HG02938 (cell line): ENCODE data around the gene DSCAML1.

ENCODE experiments used
- ATAC-seq: cut with Tn5 transposase; IDR thresholded peaks from one replicate; pipeline ENCODE4 v1.9.1; 2021; ENCODE audit warnings: mild to moderate bottlenecking, moderate library complexity; ENCODE audit not compliant: unreplicated experiment

DSCAML1 gene

DNA sequence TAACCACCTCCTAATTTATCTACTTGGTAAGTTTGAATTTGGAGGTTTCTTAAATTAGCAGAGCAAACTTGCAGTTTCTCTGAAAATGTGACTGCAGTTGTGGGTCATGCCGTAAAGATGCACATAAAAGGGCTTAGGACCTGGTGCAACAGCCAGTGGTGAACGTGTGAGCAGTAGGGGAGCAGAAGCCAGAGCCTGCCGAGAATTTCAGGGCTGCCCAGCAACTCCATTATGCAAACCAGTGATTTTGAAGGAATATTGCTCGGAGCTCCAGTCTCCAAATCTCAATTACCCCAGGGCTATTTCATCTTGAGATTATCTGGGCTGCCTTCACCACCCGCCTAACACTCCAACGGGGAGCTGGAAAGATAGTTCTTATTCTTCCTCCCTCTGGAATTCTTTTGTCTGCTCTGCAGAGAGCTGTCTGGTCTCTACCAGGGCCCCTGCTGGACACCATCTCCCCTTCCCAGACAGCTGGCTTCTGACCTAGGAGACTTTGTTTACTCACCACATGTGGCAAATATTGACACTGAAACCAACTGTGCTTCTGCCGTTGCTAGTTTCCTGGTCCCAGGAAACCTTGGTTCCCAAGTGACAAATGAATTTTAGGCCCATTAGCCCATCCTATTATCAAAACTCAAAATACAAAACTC lies 93.9 kb downstream of the DSCAML1 start:
- no peak for ATAC-seq

DNA sequence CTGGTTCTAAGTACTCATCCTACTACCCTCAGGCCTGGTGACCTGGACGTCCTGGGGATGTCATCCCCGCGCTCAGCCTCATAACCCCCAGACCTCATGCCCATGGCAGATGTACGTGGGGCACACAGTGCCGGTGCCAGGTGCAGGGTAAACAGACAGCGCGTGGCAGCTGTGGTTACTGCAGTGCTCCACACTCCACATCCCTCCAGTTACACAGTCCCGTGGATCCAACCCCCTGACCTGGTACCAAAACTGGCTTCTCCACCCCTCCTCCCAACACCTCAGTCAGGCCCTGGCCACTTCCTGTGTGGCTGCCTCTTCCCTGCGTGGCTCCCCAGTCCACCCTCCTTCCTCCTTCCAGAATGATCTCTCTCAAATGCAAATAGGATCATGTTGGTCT lies 95.2 kb downstream of the DSCAML1 start:
- no peak for ATAC-seq

DNA sequence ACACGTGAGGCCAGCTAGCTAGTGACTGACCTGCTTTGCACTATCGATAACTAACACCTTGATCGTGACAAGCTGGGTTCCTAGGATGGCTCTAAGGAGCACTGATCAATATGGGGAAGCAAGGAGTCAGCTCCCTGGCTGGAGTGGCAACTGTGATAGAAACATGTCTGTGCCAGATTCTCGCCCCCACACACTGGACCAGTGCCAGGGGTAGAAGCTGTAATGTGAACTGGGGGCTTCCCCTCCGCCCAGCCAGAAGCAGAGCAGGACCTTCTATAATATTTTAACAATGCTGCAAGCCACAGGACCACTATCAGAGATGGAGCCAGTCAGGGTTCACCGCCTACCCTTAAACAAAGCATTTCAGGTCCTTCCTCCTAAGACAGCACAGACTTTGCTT lies 96.5 kb downstream of the DSCAML1 start:
- no peak for ATAC-seq

DNA sequence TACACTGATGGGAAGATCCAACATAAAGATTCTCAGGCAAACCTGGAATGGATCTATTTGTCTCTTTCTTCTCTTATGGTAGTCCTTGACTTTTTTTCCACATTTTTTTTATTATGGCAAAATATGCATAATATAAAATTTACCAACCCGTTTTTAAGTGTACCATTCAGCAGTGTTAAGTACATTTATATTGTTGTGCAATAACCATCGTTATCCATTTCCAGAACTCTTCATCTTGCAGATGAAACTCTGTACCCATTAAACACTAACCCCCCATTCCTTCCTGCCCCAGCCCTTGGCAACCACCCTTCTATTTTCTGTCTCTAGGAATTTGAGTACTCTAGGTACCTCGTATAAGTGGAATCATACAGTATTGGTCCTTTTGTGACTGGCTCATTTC lies 99.7 kb downstream of the DSCAML1 start:
- ATAC-seq, result no peak

DNA sequence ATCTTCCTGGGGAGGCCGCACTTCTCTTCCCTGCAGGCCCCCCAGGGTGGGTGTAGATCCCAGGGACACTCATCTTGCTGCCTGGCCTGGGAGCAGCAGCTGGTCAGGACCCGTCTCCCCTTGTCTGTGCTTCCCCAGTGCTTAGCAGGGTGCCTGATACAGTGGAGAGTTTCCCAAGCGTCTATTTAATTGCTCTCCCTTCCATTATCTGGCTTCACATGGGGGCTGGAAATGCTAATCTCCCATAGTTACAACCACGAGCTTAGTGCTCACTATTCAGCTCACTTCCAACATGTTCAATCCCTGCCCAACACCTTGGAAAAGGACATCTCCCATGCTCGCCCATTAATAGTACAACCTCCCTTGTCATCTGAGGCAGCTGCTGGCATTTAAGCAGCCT lies 100.5 kb downstream of the DSCAML1 start:
- no peak for ATAC-seq

DNA sequence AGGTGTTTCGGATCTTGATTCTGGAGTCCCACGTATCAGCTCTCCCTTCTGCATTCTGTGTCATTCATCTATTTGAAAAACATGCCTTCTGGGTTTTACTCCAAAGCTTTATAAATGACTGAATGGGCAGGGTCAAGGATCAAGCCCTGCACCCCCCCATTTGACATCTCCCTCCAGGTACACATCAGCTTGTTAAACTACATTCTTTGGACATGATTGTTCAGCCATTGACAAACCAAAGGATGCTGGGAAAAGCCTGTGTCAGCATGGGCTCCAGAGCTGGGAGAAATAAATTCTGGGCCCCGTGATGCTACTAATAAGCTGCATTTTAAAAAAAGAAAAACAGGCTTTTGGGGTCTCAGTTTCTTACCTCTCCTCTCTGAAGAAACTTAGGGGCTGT lies 103.7 kb downstream of the DSCAML1 start:
- no peak for ATAC-seq

DNA sequence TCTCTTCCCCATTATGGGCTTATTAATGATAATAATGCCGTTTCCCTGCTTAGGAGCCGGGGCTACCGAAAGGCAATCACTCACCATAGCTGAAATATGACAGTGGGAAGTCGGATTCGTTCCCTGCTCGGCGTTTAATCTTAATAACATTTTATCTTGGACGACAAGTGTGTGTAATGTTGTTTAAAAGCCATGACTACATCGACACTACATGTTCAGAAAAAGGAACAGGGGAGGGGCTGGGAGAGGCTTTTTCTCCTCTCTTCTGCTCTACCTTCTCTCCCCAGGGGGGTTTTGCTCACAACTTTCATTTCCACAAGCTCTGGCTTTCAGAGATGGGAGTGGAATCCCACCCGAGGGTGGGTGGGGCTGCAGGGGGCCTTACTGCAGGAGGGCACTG lies 105.5 kb downstream of the DSCAML1 start:
- ATAC-seq, result no peak

DNA sequence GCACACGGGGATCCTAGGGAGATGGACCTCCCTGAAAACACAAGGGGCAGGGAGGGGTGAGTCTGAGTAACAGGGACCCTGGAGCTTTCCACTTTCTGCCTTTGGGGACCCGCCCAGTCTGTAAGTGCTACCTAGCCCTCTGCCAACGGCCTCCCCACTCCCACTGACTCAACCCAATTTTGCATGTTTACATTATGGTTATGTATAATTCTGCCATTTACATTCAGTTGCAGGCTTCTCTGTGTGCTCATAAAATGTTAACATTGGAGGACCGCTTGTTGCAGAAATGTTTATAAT lies 105.8 kb downstream of the DSCAML1 start:
- ATAC-seq, result no peak

DNA sequence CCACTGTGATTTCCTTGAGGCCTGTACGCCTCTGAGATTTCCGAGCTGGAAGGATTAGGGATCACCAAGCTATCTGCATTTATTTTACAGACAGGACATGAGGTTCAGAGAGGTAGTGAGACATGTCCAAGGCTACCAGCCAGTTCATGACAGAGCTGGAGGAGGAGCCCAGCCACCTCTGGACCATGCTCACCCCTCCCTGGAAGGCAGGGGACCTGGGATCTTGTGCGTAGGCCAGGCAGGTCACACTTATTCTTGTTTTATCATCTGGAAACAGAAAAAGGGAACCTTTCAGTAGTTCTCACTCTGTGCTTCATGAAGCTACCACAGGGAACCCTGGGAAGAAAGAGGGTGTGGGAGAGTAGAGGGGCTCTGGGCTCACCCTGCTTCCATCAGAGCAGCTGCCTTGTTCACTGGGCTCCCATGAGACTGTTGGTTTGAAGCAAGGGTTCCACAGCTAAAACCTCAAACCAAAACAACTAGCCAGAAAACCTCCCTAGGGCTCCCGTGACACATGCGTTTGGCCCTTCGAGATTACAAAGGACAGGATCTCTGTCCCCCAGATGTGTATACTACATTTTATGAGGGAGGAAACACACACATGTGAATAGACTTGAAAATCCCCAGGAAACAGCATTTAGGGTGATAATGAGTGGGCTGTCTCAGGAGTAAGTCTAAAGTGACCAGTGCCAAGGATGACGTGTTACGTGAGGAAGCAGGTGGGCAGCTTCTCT lies 106.4 kb downstream of the DSCAML1 start:
- ATAC-seq, result no peak

DNA sequence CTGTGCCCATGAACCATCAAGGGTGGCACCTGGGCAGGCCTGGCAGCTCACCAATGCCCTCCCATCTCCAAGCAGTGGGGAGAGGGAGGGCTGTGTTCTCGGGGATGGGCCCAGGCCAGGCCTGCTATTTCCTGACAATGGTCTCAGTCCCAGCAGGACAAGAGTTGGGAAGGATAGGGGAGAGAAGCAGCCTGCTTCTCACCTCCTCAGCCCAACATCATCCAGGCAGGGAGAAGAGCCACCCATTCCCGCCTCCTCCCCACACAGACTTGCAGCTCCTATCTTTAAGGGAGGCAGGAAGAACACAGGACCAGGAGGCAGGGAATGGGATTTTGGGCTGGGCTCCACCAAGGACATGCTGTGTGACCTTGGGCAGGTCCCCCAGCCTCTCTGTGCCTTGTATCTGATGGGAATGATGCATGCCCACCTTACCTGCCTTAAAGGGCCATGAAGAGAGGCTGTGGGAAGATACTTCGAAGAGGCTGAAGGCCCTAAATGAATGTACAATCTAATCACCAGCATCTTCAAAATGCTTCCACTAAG lies 108.7 kb downstream of the DSCAML1 start:
- no peak for ATAC-seq

DNA sequence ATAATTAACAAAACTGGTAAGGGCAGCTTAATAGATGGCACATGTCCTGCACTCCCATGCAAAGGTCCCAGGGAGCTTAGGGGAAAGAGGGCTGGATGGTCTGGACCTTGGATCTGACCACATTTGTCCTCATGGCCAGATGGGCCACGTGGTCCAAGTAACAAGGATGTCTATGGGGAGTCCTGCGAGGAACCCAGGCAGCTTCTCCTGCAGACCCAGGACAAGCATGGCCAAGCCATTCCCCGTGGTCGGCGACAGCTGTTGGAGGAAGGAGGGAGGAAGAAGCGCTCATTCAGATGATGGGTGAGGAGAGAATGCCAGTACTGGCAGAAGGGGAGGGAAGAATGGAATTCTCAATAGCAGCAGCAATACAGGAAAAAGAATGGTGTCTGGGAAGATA lies 109.2 kb downstream of the DSCAML1 start:
- no peak for ATAC-seq

DNA sequence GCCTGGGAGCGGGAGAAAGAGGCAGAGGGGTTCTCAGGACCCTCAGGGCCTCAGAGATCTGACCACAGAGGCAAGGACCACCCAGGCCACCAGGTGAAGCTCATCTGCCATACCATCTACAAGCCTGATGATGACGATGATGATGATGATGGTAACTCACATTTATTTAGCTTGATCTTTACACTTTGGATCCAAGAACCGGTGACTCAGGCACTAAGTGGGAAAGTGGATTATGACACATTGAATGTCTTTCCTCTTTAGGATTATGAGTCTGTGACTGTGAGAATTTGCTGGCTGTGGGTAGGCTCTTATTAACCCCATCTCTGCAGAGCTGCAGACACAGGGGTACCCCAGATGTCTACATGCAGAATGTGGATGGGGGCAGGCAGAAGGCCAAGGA lies 110.3 kb downstream of the DSCAML1 start:
- no peak for ATAC-seq

DNA sequence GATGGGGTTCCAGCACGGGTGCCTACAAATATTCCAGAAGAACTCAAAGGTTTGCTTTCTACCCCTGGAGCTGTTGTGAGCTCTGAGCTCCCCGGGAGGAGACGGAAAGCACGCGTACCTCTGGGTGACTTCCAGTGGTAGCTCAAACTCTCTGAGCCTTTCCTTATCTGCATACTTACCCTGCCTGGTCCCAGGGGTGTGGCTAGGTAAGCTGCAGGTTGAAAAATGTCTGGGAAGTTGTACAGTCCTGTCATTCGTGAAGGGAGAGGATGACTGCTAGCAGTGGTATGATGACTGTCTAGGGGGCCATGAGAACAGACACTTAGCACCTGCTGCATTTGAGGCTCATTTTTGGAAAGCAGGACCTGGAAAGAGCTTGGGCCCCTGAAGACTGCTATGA lies 111.5 kb downstream of the DSCAML1 start:
- no peak for ATAC-seq

DNA sequence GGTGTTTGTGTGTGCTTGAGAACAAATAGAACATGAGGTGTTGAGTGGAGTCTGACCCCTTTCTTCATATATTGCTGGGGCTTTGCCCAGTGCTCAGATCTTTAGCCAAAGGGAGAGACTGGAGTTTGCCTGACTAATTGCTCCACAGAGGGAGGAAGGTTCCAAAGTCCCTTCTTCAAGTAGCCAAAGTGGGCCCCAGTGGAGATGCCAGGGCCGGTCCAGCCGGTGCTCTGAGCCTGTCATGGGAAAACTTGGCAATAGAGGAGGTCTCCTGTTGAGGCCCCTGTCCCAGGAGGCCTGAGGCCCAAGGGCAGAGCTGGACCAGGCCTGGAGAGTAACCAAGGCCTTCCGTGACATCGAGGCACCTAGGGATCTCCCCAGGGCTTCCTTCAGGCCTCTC lies 112.3 kb downstream of the DSCAML1 start:
- no peak for ATAC-seq

DNA sequence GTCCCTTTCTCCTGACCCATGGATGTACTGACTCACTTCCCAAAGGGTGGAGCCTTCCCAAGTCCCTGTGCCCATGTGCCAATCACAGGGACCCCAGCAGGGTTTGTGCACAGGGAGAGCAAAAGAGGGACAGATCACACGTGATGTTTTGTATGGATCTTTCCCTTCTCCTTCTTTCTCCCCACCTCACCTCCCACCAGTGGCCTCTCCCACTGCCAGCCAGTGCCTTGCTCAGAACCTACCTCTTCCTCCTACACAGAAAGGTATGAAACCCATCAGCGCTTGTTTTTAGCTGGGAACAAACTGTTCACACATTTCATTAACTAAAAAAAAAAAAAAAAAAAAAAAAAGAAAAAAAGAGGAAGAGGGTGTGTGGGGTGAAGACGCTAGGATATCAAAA lies 112.9 kb downstream of the DSCAML1 start:
- no peak for ATAC-seq

DNA sequence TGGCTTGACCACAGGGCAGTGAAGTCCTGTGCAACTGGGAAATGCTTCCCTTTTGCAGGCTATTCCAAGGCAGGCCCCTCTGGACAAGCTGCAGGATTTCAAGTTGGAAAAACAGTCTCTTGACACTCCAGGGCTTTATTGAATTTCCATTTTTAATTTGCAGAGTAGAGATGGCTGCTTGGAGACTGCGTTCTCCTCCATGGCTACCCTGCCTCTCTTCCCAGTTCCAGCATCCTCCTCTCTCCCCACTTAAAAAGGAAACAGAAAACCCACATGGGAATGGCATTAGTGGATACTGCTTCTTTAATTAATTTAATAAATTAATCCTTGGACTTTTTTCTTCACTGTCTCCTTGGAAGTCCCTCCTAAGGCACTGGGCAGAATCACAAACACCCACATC lies 115.6 kb downstream of the DSCAML1 start:
- no peak for ATAC-seq

DNA sequence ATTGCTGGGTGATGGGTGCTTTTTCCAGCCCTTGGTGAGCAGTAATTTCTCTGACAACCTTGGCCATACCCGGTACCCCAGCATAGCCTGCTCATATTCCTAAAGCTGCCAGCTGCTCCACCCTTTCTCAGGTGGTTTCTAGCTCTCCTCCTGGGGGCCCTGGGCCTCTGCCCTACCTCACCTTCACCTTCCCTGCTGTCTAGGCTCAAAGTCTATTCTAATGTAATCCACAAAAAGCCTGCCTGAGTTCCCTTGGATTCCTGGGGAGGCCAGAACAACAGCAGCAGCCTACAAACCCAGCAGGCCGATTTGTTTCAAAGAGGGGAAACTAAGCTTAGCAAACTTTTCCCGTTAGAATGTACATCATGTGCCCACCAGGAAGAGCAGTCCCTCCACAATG lies 117.6 kb downstream of the DSCAML1 start:
- ATAC-seq, result no peak

DNA sequence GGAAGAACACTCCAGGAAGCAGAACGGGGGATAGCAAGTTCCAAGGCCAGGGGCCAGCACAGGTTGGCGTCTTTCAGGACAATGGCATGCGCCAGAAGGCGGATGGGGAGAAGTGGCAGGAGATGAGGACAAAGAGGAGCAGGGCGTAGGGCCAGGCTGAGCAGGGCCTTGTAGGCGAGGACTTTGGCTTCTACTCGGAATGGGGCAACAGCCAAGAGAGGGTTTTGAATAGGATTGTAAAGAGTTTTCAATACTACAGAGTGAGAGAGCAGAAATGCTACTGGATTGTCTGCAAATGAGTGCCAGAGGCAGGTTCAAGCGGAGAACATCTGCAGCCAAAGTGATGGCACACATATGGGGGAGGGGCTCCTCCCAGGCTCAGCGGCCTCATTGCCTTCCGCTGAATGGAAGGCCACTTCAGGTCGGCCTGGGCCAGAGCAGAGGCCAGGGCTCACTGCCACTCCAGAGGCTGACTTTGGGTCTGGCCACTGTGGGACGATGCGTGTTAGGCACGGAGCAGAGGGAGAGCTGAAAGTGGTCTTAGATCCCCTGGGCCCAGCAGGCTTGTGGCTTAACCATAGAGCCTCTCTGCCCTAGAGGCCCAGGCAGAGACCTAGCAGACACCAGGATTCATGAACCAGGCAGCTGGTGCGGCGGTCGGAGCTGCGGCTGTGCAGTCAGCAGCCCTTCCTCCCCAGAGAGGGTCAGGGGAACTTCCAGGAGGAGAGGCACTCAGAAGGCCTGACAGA lies 118.2 kb downstream of the DSCAML1 start:
- ATAC-seq, result no peak

DNA sequence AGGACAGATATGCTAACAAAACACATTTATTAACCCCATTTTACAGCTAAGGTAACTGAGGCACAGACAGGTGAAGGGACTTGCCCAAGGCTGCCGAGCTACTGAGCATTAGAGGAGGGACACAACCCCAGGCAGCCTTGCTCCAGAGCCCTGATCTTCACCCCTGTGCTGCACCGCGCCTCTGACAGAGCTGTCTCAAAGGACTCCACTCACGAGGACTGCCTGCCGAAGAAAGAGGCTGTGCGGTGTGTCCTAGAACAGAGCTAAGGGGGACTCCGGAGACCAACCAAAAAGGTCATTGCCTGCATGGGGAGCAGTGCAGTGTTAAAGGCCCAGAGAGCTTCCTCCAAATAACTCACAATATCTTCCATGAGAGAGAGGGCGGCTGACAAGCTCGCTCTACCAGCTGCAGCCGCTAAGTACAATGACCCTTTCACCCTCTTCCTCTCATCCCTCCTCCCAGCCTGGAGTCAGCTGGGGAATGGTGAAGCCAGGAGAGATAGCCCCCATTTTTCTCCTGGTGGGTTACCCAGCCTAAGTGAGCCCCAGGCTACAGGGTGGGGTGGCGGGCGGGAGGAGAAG lies 119.2 kb downstream of the DSCAML1 start:
- ATAC-seq, result no peak

DNA sequence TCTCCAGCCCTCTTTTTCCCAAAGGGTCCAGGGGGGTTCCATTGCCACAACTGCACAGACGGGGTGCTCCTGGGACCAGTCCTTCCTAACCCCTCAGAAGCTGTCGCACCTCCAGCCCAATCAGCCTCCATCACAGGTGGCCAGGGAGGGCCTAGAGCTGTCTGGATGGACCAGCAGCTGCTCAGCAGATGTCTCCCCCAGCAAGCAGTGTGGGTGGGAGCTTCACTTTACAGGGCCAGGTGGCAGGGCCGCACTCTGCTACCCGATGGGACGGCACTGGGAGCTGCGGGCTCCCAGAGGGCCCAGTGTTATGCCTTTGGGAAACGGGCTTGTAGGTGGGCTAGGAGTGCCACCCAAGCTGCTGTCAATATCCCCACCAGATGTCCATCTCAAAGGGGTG lies 120.5 kb downstream of the DSCAML1 start:
- no peak for ATAC-seq

DNA sequence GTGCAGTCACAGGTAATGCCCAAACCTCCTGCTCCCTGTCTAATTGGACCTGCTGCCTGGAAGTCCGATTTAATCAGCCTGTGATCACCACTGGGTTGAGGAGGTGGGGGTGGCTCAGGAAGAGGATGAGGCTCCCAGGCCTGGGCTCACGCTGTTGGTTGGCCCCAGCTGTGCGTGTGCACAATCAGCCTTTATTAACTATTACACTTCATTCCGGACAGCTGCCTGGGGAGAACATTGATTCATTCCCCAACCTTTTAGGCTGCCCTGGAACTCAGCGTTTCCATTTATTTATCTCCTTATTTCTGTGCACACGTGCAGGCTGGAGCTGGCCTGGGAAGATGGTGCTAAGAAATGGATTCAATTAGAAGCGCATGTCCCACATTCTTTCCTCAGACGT lies 123.4 kb downstream of the DSCAML1 start:
- ATAC-seq, result no peak

DNA sequence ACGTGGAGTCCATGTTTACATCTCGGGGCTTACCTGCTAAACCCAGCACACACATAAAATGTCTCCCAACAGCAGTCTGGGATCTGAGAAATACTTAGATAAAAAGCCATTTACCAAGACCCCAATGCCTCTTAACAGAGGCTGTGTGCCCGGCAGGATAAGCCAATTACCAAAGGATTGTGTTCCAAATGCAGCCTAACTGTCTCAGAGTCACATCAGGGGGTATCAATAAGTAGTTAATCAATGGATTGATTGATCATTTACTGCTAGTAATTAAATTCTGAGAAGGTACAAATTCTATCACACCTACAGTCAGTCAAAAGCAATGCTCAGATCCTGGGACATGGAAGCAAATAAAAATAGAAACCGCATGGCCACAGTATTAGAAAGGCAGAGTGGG lies 125.6 kb downstream of the DSCAML1 start:
- ATAC-seq, result no peak
